T-cell (primary cell): Measurements from ENCODE around the gene FAM162B. TPM values are rescaled to one million over a fixed set of nuclear protein-coding genes. Genes with fewer than 3 reads are reported as not detected.

Source experiments
- ATAC-seq, 4 experiments: fragments of 200-7000 bp in 3 of 4; fragments of 150-1000 bp in 1 of 4; cut with Tn5 transposase; replicated peaks in 1 of 4; 1 replicate in 3 of 4; 2 replicates in 1 of 4; pipeline ENCODE4 v1.10.0; 2021; ENCODE audit warnings: moderate library complexity in 3 of 4, mild to moderate bottlenecking in 2 of 4, moderate number of reproducible peaks in 1 of 4
- CTCF ChIA-PET, 2 donors: fragments of 300-600 bp; sonication (Branson Sonifier 250); formaldehyde crosslinking; loops; one replicate each; lab custom pipeline; 2022; ENCODE audit warnings: antibody characterized with exemption in 2 of 2; lab: Charles Lee
- POLR2A ChIA-PET, 2 donors: fragments of 300-600 bp; sonication (Branson Sonifier 250); formaldehyde crosslinking; loops; one replicate each; lab custom pipeline; 2022; ENCODE audit warnings: antibody characterized with exemption in 2 of 2; lab: Charles Lee
- DNase-seq, 35 experiments: peaks; one replicate each; pipeline versions ENCODE4 v3.0.0 to v3.0.0-alpha.2; 2013 to 2023
- H3K27ac ChIP-seq: one replicate; pipeline ENCODE4 v1.5.1; 2013; ENCODE audit warnings: low read length
- H3K27me3 ChIP-seq, 2 experiments: replicated peaks in 1 of 2; 1 replicate in 1 of 2; 2 replicates in 1 of 2; pipeline versions ENCODE4 v1.6.1 to v1.7.0; 2013; ENCODE audit warnings: low read length in 1 of 2, mixed read lengths in 1 of 2; ENCODE audit not compliant: control insufficient read depth in 2 of 2, insufficient read depth in 2 of 2; ENCODE audit errors: extremely low read depth in 1 of 2
- H3K36me3 ChIP-seq, 2 donors: 1 replicate in 1 of 2; 2 replicates in 1 of 2; pipeline versions ENCODE4 v1.6.1 to v1.7.0; 2013; ENCODE audit warnings: low read length in 1 of 2; ENCODE audit not compliant: control insufficient read depth in 2 of 2, insufficient read depth in 1 of 2; ENCODE audit errors: extremely low read depth in 1 of 2
- H3K4me1 ChIP-seq, 2 experiments: 1 replicate in 1 of 2; 2 replicates in 1 of 2; pipeline versions ENCODE4 v1.6.1 to v1.7.0; 2013; ENCODE audit warnings: low read length in 2 of 2, mixed read lengths in 1 of 2; ENCODE audit not compliant: insufficient read depth in 2 of 2, control insufficient read depth in 1 of 2; ENCODE audit errors: extremely low read depth in 1 of 2
- H3K4me3 ChIP-seq, 2 donors: 1 replicate in 1 of 2; 2 replicates in 1 of 2; pipeline versions ENCODE4 v1.5.1 to v1.7.0; 2013; ENCODE audit warnings: mild to moderate bottlenecking in 2 of 2, low read length in 1 of 2, moderate library complexity in 1 of 2; ENCODE audit not compliant: control insufficient read depth in 1 of 2; ENCODE audit errors: extremely low read depth in 1 of 2
- H3K9me3 ChIP-seq: 2 replicates; pipeline ENCODE4 v1.7.0; 2013
- H3K27ac Mint-ChIP-seq, 2 donors: one replicate each; pipeline ENCODE4 v1.8.0; 2020 to 2021; ENCODE audit warnings: mild to moderate bottlenecking in 2 of 2, mixed read lengths in 2 of 2
- H3K27me3 Mint-ChIP-seq, 2 donors: one replicate each; pipeline ENCODE4 v1.8.0; 2021 to 2022; ENCODE audit warnings: mixed read lengths in 2 of 2
- H3K36me3 Mint-ChIP-seq: one replicate; pipeline ENCODE4 v1.8.0; 2021; ENCODE audit warnings: mixed read lengths
- H3K4me1 Mint-ChIP-seq, 3 donors: one replicate each; pipeline ENCODE4 v1.8.0; 2020 to 2022; ENCODE audit warnings: mixed read lengths in 3 of 3, mild to moderate bottlenecking in 1 of 3
- H3K4me3 Mint-ChIP-seq, 3 donors: one replicate each; pipeline ENCODE4 v1.8.0; 2020 to 2022; ENCODE audit warnings: mild to moderate bottlenecking in 3 of 3, mixed read lengths in 3 of 3, moderate library complexity in 3 of 3
- H3K9me3 Mint-ChIP-seq, 3 donors: one replicate each; pipeline ENCODE4 v1.8.0; 2020 to 2022; ENCODE audit warnings: mixed read lengths in 3 of 3
- whole genome bisulfite sequencing: methylation state at CpG from one replicate; pipeline ENCODE4 v1.1.5; 2013; ENCODE audit warnings: missing lambda C conversion rate; ENCODE audit not compliant: insufficient coverage; 5-methylcytosine and 5-hydroxymethylcytosine counted together
- total RNA-seq, 35 experiments: library from RNA in 6 of 35; stranded (reverse) in 6 of 35; fragments of 120-200 nt in 1 of 35; gene quantifications; one replicate each; pipeline versions ENCODE4 v1.2.1 to v1.2.4 and lab custom pipeline; 2013 to 2026

FAM162B gene
- total RNA-seq (not detected), total RNA-seq (lab: John Stamatoyannopoulos, UW) (0 to 0.05 (median 0) reads per million in 29 experiments)
- total RNA-seq (2013), result not detected

DNA sequence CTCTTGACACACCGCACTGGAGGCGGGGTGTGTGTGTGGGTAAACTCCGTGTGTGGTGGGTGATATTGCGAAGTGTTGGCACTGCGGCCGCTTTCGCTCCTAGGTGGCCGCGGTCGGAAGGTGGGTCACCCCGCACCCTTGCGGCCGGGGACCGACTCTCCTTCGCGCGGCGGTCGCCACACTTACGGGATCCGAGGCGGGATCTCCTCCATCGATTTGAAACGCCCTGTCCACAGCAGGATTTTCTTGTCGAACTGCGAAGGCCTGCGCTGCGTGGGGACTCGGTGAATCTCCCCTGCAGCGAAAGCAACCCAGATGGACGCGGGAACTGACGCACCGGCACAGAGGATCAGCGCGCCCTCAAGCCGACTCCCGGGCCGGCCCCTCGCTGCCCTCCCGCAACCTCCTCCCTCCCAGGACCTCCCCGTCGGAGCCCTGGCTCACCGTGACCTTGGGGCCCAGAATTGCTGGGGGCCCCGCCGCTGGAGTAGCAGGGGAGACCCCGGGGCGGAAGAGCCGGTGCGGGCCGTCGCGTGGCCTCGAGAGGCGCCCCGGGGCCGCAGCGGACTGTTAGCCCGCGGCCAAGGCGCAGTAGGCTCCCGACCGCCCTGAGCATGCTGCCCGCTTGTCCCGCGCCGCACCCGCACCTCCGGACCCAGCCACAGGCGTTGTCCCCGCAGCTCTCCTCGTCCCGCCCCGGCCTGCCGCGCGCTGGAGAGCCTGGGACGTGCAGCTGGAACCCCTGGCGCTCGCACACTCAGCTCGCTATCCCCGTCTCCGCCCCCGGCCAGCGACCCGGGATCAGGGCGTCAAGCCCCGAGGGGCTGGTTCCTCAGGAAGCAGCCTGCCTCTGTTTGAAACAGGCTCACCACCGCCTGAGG is at the start of gene FAM162B:
Gene FAM162B, minus strand, starts transcription at position 759 of the 881 bp plus-strand sequence. Its CDS starts 143 bp downstream, at position 616.
- H3K4me3 Mint-ChIP-seq, result peak within 1 kb of the TSS; percentile 56 to 73 (median 67)
- H3K27me3 Mint-ChIP-seq, result peaks cover 34 to 49% of the 10 kb centered on the region in 2 donors
- POLR2A ChIA-PET, result no interaction called here

GRCh38 chr6:116812051-116812650 is 46.6 kb upstream of the FAM162B start:
- ChIA-PET POLR2A (no interaction called here), CTCF (no interaction called here)
- Mint-ChIP-seq H3K27ac (no peak overlapping the region), H3K4me1 (no peaks in the 10 kb centered on the region), H3K9me3 (peaks cover 4 to 27% (median 17%) of the 10 kb centered on the region in 3 donors), H3K36me3 (no peaks in the 10 kb centered on the region), H3K4me3 (no peak overlapping the region), H3K27me3 (peaks cover 1 to 17% of the 10 kb centered on the region in 2 donors)
- Histone ChIP-seq H3K4me3 (no peak overlapping the region), H3K9me3 (no peaks in the 10 kb centered on the region), H3K27ac (no peak overlapping the region), H3K36me3 (no peaks in the 10 kb centered on the region), H3K4me1 (no peaks in the 10 kb centered on the region), H3K27me3 (peaks cover 0 to 2% of the 10 kb centered on the region in 2 experiments)
- DNase-seq (no peak), ATAC-seq (no peak)
- WGBS, result no CpG with 5 or more reads among the region's 2 CpGs

More for the DNA sequence above, at the start of gene FAM162B:
- peak within 1 kb of the TSS in 1 of 2 donors; percentile 72 for H3K27ac Mint-ChIP-seq
- H3K36me3 Mint-ChIP-seq, result no peaks in the 10 kb centered on the region
- H3K4me1 Mint-ChIP-seq, result peaks cover 11 to 15% (median 14%) of the 10 kb centered on the region in 3 donors
- H3K4me3 ChIP-seq, result peak within 1 kb of the TSS; percentile 6 to 36
- CTCF ChIA-PET, result no interaction called here
- H3K9me3 Mint-ChIP-seq, result no peaks in the 10 kb centered on the region
- DNase-seq (no peak), ATAC-seq (peak in 1 of 4 experiments; percentile 29)
- no peak within 1 kb of the TSS for H3K27ac ChIP-seq
- H3K4me1 ChIP-seq, result peaks cover 0 to 8% of the 10 kb centered on the region in 2 experiments
- H3K27me3 ChIP-seq, result peaks cover 3 to 23% of the 10 kb centered on the region in 2 experiments
- no peaks in the 10 kb centered on the region for H3K9me3 ChIP-seq
- WGBS, result 4% methylated on average over 84 of the region's 89 CpGs
- no peaks in the 10 kb centered on the region for H3K36me3 ChIP-seq

- no peak overlapping the region for H3K4me3 Mint-ChIP-seq
- no peak for DNase-seq
- no peaks in the 10 kb centered on the region for H3K36me3 ChIP-seq
- ChIA-PET POLR2A (no interaction called here), CTCF (no interaction called here)
- no peak for ATAC-seq
- H3K4me3 ChIP-seq, result no peak overlapping the region
- H3K4me1 Mint-ChIP-seq, result no peaks in the 10 kb centered on the region
- H3K9me3 Mint-ChIP-seq, result no peaks in the 10 kb centered on the region
- no peaks in the 10 kb centered on the region for H3K9me3 ChIP-seq
- H3K4me1 ChIP-seq, result no peaks in the 10 kb centered on the region
- H3K27ac Mint-ChIP-seq, result no peak overlapping the region
- H3K27me3 ChIP-seq, result no peaks in the 10 kb centered on the region
- H3K27me3 Mint-ChIP-seq, result peaks cover 17 to 25% of the 10 kb centered on the region in 2 donors
- no peak overlapping the region for H3K27ac ChIP-seq
- H3K36me3 Mint-ChIP-seq, result no peaks in the 10 kb centered on the region
These were observed 36.5 kb upstream of the FAM162B start for GRCh38 chr6:116801971-116802370.

GRCh38 chr6:116799945-116800344 is 34.4 kb upstream of the FAM162B start:
- CTCF ChIA-PET, result no interaction called here

DNA sequence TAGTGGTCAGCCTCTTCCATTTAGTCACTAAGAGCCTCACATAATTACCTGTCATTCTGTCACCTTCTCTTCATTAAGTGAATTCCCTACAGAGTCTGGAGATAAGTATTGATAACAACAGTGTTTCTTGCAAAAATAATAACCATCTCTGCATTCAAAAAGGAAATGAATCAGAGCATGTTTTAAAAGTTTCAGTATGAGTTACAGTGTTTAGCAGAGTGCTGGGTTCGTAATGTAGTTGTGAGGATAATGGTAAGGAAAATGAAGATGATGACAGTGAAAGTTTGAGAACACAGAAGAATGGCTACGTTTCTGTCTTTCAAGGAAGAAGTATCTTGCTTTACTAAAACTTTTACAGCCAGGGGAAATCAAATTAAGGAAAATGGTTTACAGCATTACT is 32.1 kb upstream of the FAM162B start:
- Histone ChIP-seq H3K4me3 (no peak overlapping the region), H3K27ac (no peak overlapping the region), H3K36me3 (no peaks in the 10 kb centered on the region), H3K4me1 (no peaks in the 10 kb centered on the region), H3K9me3 (no peaks in the 10 kb centered on the region), H3K27me3 (no peaks in the 10 kb centered on the region)
- DNase-seq (no peak), ATAC-seq (no peak)
- H3K27ac Mint-ChIP-seq, result no peak overlapping the region
- no peak overlapping the region for H3K4me3 Mint-ChIP-seq
- H3K27me3 Mint-ChIP-seq, result peaks cover 10 to 12% of the 10 kb centered on the region in 2 donors
- no peaks in the 10 kb centered on the region for H3K36me3 Mint-ChIP-seq
- WGBS, result 20% methylated on average over 1 of the region's 2 CpGs
- H3K4me1 Mint-ChIP-seq, result no peaks in the 10 kb centered on the region
- ChIA-PET POLR2A (no interaction called here), CTCF (no interaction called here)
- H3K9me3 Mint-ChIP-seq, result no peaks in the 10 kb centered on the region

More at GRCh38 chr6:116799945-116800344, 34.4 kb upstream of the FAM162B start:
- no peaks in the 10 kb centered on the region for H3K9me3 ChIP-seq
- H3K4me1 Mint-ChIP-seq, result no peaks in the 10 kb centered on the region
- POLR2A ChIA-PET, result no interaction called here
- H3K4me1 ChIP-seq, result no peaks in the 10 kb centered on the region
- peaks cover 17 to 18% of the 10 kb centered on the region in 2 donors for H3K27me3 Mint-ChIP-seq
- no peak overlapping the region for H3K27ac ChIP-seq
- no peaks in the 10 kb centered on the region for H3K27me3 ChIP-seq
- no peaks in the 10 kb centered on the region for H3K36me3 Mint-ChIP-seq
- H3K4me3 ChIP-seq, result no peak overlapping the region
- no peak overlapping the region for H3K4me3 Mint-ChIP-seq
- no peak overlapping the region for H3K27ac Mint-ChIP-seq
- H3K36me3 ChIP-seq, result no peaks in the 10 kb centered on the region
- ATAC-seq (no peak), DNase-seq (no peak)
- H3K9me3 Mint-ChIP-seq, result no peaks in the 10 kb centered on the region

DNA sequence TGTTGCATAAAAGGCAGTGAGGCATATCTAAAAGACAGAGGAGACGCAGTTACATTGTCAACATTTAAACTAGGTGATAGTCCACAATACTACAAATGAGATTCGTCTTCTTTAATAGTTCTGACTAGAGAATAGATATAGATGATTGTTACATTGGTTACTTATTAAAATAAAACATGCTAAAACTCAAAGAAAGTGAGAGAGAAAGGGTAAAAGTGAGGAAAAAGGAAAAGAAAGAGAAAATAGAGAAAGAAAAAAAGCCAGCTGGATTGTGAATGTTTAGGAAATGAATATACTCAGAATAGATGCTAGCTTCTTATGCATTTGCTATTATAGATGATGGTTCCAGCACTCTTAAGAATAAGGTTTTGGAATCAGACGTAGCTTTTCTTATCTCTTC is 27.7 kb upstream of the FAM162B start:
- DNase-seq, result no peak
- H3K27ac Mint-ChIP-seq, result no peak overlapping the region
- H3K36me3 Mint-ChIP-seq, result no peaks in the 10 kb centered on the region
- Histone ChIP-seq H3K27ac (no peak overlapping the region), H3K36me3 (no peaks in the 10 kb centered on the region), H3K4me1 (no peaks in the 10 kb centered on the region), H3K27me3 (no peaks in the 10 kb centered on the region), H3K9me3 (no peaks in the 10 kb centered on the region), H3K4me3 (no peak overlapping the region)
- no CpG with 5 or more reads among the region's 3 CpGs for WGBS
- ChIA-PET CTCF (no interaction called here), POLR2A (no interaction called here)
- H3K4me3 Mint-ChIP-seq, result no peak overlapping the region
- ATAC-seq, result no peak
- no peaks in the 10 kb centered on the region for H3K9me3 Mint-ChIP-seq
- peaks cover 5 to 11% of the 10 kb centered on the region in 2 donors for H3K27me3 Mint-ChIP-seq
- no peaks in the 10 kb centered on the region for H3K4me1 Mint-ChIP-seq
